IgD-negative memory B cell (primary cell): Measurements from ENCODE around the gene NFIA. TPM values are rescaled to one million over a fixed set of nuclear protein-coding genes. Genes with fewer than 3 reads are reported as not detected.
"Not testable (repeated sequence)": the region's sequence is repeated elsewhere in the genome, so short reads cannot be mapped to it uniquely, and the experiment has no call there.

ENCODE experiments used
- H3K27ac Mint-ChIP-seq, 3 donors: one replicate each; pipeline ENCODE4 v1.8.0; 2020 to 2022; ENCODE audit warnings: mild to moderate bottlenecking in 3 of 3, mixed read lengths in 3 of 3, moderate library complexity in 1 of 3
- H3K27me3 Mint-ChIP-seq: one replicate; pipeline ENCODE4 v1.8.0; 2021; ENCODE audit warnings: mixed read lengths
- H3K36me3 Mint-ChIP-seq: one replicate; pipeline ENCODE4 v1.8.0; 2020; ENCODE audit warnings: mild to moderate bottlenecking, mixed read lengths
- H3K4me1 Mint-ChIP-seq, 3 donors: one replicate each; pipeline ENCODE4 v1.8.0; 2020 to 2022; ENCODE audit warnings: mixed read lengths in 3 of 3, mild to moderate bottlenecking in 1 of 3
- H3K4me3 Mint-ChIP-seq, 4 donors: one replicate each; pipeline ENCODE4 v1.8.0; 2020 to 2022; ENCODE audit warnings: mild to moderate bottlenecking in 4 of 4, mixed read lengths in 4 of 4, moderate library complexity in 3 of 4
- H3K9me3 Mint-ChIP-seq, 3 donors: one replicate each; pipeline ENCODE4 v1.8.0; 2020 to 2021; ENCODE audit warnings: mixed read lengths in 3 of 3, mild to moderate bottlenecking in 1 of 3
- polyA plus RNA-seq: library from polyadenylated mRNA; unstranded; fragments of 300-500 nt; fragmentation: Illumina TruSeq; gene quantifications from one replicate; pipeline ENCODE4 v1.2.3, GENCODE V29; 2021

NFIA gene
- polyA plus RNA-seq, 1 donor from 2014 or later, result 0.93 TPM

GRCh38 chr1:61116421-61116820 is 34.1 kb downstream of the NFIA start:
- no peak overlapping the region for H3K4me3 Mint-ChIP-seq

GRCh38 chr1:61117283-61117682 is 34.9 kb downstream of the NFIA start:
- Mint-ChIP-seq H3K27ac (no peak overlapping the region), H3K4me3 (no peak overlapping the region), H3K36me3 (no peaks in the 10 kb centered on the region), H3K9me3 (peaks cover 0 to 5% (median 2%) of the 10 kb centered on the region in 3 donors), H3K27me3 (peaks cover 10% of the 10 kb centered on the region), H3K4me1 (no peaks in the 10 kb centered on the region)

More at GRCh38 chr1:61116421-61116820, 34.1 kb downstream of the NFIA start:
- no peaks in the 10 kb centered on the region for H3K4me1 Mint-ChIP-seq
- no peak overlapping the region for H3K27ac Mint-ChIP-seq
- peaks cover 0 to 3% (median 2%) of the 10 kb centered on the region in 3 donors for H3K9me3 Mint-ChIP-seq
- peaks cover 10% of the 10 kb centered on the region for H3K27me3 Mint-ChIP-seq
- H3K36me3 Mint-ChIP-seq, result no peaks in the 10 kb centered on the region

- peaks cover 0 to 5% (median 2%) of the 10 kb centered on the region in 3 donors for H3K9me3 Mint-ChIP-seq
- H3K4me1 Mint-ChIP-seq, result no peaks in the 10 kb centered on the region
- peaks cover 5% of the 10 kb centered on the region for H3K27me3 Mint-ChIP-seq
- peak overlapping the region in 1 of 4 donors; percentile 2 for H3K4me3 Mint-ChIP-seq
- no peak overlapping the region for H3K27ac Mint-ChIP-seq
- no peaks in the 10 kb centered on the region for H3K36me3 Mint-ChIP-seq
These were observed 36.7 kb downstream of the NFIA start for GRCh38 chr1:61119085-61119484.

- H3K27ac Mint-ChIP-seq, result no peak overlapping the region
These were observed 38.0 kb downstream of the NFIA start for GRCh38 chr1:61120246-61120840.

GRCh38 chr1:61120998-61121397 is 38.6 kb downstream of the NFIA start:
- no peaks in the 10 kb centered on the region for H3K4me1 Mint-ChIP-seq
- H3K27ac Mint-ChIP-seq, result no peak overlapping the region

More at GRCh38 chr1:61120246-61120840, 38.0 kb downstream of the NFIA start:
- H3K4me1 Mint-ChIP-seq, result no peaks in the 10 kb centered on the region
- H3K36me3 Mint-ChIP-seq, result no peaks in the 10 kb centered on the region
- peaks cover 2% of the 10 kb centered on the region for H3K27me3 Mint-ChIP-seq
- H3K4me3 Mint-ChIP-seq, result no peak overlapping the region
- peaks cover 0 to 4% (median under 1%) of the 10 kb centered on the region in 3 donors for H3K9me3 Mint-ChIP-seq

GRCh38 chr1:61121631-61122030 is 39.3 kb downstream of the NFIA start:
- Mint-ChIP-seq H3K4me1 (no peaks in the 10 kb centered on the region), H3K4me3 (no peak overlapping the region), H3K9me3 (peaks cover 0 to 3% (median 0%) of the 10 kb centered on the region in 3 donors), H3K27ac (no peak overlapping the region), H3K27me3 (peaks cover 2% of the 10 kb centered on the region), H3K36me3 (no peaks in the 10 kb centered on the region)

More at GRCh38 chr1:61120998-61121397, 38.6 kb downstream of the NFIA start:
- Mint-ChIP-seq H3K36me3 (no peaks in the 10 kb centered on the region), H3K27me3 (peaks cover 2% of the 10 kb centered on the region), H3K4me3 (no peak overlapping the region), H3K9me3 (peaks cover 0 to 3% (median 0%) of the 10 kb centered on the region in 3 donors)

GRCh38 chr1:61122389-61122788 is 40.0 kb downstream of the NFIA start:
- H3K4me3 Mint-ChIP-seq, result no peak overlapping the region
- H3K9me3 Mint-ChIP-seq, result peaks cover 0 to 3% (median 0%) of the 10 kb centered on the region in 3 donors
- H3K4me1 Mint-ChIP-seq, result no peaks in the 10 kb centered on the region
- peaks cover 2% of the 10 kb centered on the region for H3K27me3 Mint-ChIP-seq
- no peaks in the 10 kb centered on the region for H3K36me3 Mint-ChIP-seq
- no peak overlapping the region for H3K27ac Mint-ChIP-seq

GRCh38 chr1:61123326-61123725 is 41.0 kb downstream of the NFIA start:
- H3K27me3 Mint-ChIP-seq, result peaks cover 2% of the 10 kb centered on the region
- no peaks in the 10 kb centered on the region for H3K4me1 Mint-ChIP-seq
- no peaks in the 10 kb centered on the region for H3K36me3 Mint-ChIP-seq
- H3K4me3 Mint-ChIP-seq, result no peak overlapping the region
- peaks cover 0 to 3% (median 0%) of the 10 kb centered on the region in 3 donors for H3K9me3 Mint-ChIP-seq
- no peak overlapping the region for H3K27ac Mint-ChIP-seq

GRCh38 chr1:61124078-61124477 is 41.7 kb downstream of the NFIA start:
- H3K27ac Mint-ChIP-seq, result no peak overlapping the region
- H3K4me3 Mint-ChIP-seq, result no peak overlapping the region
- H3K27me3 Mint-ChIP-seq, result peaks cover 2% of the 10 kb centered on the region
- no peaks in the 10 kb centered on the region for H3K36me3 Mint-ChIP-seq
- H3K9me3 Mint-ChIP-seq, result peaks cover 0 to 3% (median 0%) of the 10 kb centered on the region in 3 donors
- H3K4me1 Mint-ChIP-seq, result no peaks in the 10 kb centered on the region

GRCh38 chr1:61124696-61125095 is 42.3 kb downstream of the NFIA start:
- peaks cover 0 to 3% (median 0%) of the 10 kb centered on the region in 3 donors for H3K9me3 Mint-ChIP-seq
- no peak overlapping the region for H3K4me3 Mint-ChIP-seq
- peaks cover 2% of the 10 kb centered on the region for H3K27me3 Mint-ChIP-seq
- no peak overlapping the region for H3K27ac Mint-ChIP-seq
- no peaks in the 10 kb centered on the region for H3K4me1 Mint-ChIP-seq
- H3K36me3 Mint-ChIP-seq, result no peaks in the 10 kb centered on the region

GRCh38 chr1:61125263-61125662 is 42.9 kb downstream of the NFIA start:
- Mint-ChIP-seq H3K27me3 (peaks cover 2% of the 10 kb centered on the region), H3K4me1 (no peaks in the 10 kb centered on the region)

GRCh38 chr1:61125895-61126294 is 43.5 kb downstream of the NFIA start:
- H3K27me3 Mint-ChIP-seq, result peaks cover 2% of the 10 kb centered on the region
- H3K4me3 Mint-ChIP-seq, result no peak overlapping the region
- no peak overlapping the region for H3K27ac Mint-ChIP-seq
- H3K36me3 Mint-ChIP-seq, result no peaks in the 10 kb centered on the region
- peaks cover 0 to 3% (median 0%) of the 10 kb centered on the region in 3 donors for H3K9me3 Mint-ChIP-seq
- no peaks in the 10 kb centered on the region for H3K4me1 Mint-ChIP-seq

More at GRCh38 chr1:61125263-61125662, 42.9 kb downstream of the NFIA start:
- Mint-ChIP-seq H3K36me3 (no peaks in the 10 kb centered on the region), H3K27ac (no peak overlapping the region), H3K4me3 (no peak overlapping the region), H3K9me3 (peaks cover 0 to 3% (median 0%) of the 10 kb centered on the region in 3 donors)

GRCh38 chr1:61126843-61127242 is 44.5 kb downstream of the NFIA start:
- not testable (repeated sequence) for H3K4me1 Mint-ChIP-seq, H3K27ac Mint-ChIP-seq, H3K9me3 Mint-ChIP-seq, H3K36me3 Mint-ChIP-seq, H3K27me3 Mint-ChIP-seq, H3K4me3 Mint-ChIP-seq

GRCh38 chr1:61130338-61131000 is 48.1 kb downstream of the NFIA start:
- Mint-ChIP-seq H3K9me3 (no peaks in the 10 kb centered on the region), H3K36me3 (no peaks in the 10 kb centered on the region)

GRCh38 chr1:61131248-61131647 is 48.9 kb downstream of the NFIA start:
- Mint-ChIP-seq H3K4me3 (peak overlapping the region in 1 of 4 donors; percentile 49), H3K27me3 (peaks cover 11% of the 10 kb centered on the region), H3K4me1 (peaks cover 0 to 5% (median 2%) of the 10 kb centered on the region in 3 donors), H3K9me3 (no peaks in the 10 kb centered on the region), H3K27ac (no peak overlapping the region), H3K36me3 (no peaks in the 10 kb centered on the region)

More at GRCh38 chr1:61130338-61131000, 48.1 kb downstream of the NFIA start:
- H3K27ac Mint-ChIP-seq, result no peak overlapping the region
- H3K4me3 Mint-ChIP-seq, result no peak overlapping the region
- H3K27me3 Mint-ChIP-seq, result peaks cover 11% of the 10 kb centered on the region
- peaks cover 0 to 5% (median 2%) of the 10 kb centered on the region in 3 donors for H3K4me1 Mint-ChIP-seq
